Measurements from ENCODE around the gene POU2F2.
"Not testable (repeated sequence)": the region's sequence is repeated elsewhere in the genome, so short reads cannot be mapped to it uniquely, and the experiment has no call there.

Gene POU2F2

GRCh38 chr19:42048992-42049391 is 83.3 kb downstream of the POU2F2 start:
- no peak for TF ChIP-seq POLR2A (IDR thresholded peaks at IDR 0.05; ENCODE audit: low read depth, low read length)
- FAIRE-seq (no peak), DNase-seq (ENCODE audit: insufficient read length, low spot score) (no peak)

DNA sequence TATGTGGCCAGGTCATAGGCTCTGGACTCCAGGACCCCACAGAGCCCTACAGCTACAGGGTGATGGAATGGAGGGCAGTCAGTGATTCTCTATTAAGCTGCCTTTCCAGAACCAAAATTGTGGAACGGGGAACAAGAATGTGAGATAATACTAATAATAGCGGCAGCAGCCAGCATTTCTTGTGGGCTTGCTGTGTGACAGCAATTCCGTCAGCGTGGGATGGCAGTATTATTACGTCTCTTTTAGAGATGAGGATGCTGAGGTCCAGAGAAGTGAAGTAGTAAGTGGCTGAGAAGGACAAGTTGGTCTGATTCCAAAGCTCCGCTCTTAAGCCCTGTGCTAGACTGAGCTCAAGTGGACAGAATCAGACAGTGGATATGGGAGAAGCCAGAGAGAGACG is 86.7 kb downstream of the POU2F2 start:
- TF ChIP-seq POLR2A (IDR thresholded peaks at IDR 0.05; ENCODE audit: low read depth, low read length), result no peak

DNA sequence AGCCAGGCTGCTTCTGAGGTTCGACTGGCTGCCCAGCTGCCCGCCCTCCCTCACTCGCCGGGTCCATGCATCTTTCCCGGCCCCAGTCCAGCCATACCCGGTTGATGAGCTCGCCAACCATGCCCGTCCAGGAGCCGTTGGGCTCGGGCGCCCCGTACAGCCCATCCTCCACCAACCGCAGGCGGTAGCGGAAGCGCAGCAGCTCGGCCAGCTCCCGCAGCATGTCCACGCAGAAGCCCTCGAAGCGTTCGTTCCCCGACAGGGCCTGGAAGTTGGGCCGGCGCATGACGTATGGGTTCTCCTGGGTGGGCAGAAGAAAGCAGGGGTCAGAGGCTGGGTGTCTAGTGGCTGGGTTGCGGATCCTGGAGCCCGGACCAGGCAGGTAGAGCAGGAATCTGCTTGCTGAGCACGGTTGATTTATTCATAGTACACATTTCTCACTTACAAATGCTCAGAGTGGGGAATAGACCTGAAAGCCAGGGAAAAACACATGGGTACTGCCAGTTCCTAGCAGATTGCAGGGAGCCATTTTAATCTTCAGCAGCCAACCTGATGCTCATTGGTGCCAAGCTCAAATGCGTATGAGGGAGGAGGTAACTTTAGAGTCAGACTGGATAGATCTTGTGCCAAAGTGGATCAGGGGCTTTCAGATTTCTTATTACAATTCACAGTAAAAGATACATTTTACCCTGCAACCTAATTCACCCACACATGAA is 89.6 kb downstream of the POU2F2 start:
- no peak for DNase-seq (ENCODE audit: insufficient read length, low spot score)
- no peak for TF ChIP-seq POLR2A (IDR thresholded peaks at IDR 0.05; ENCODE audit: low read depth, low read length)

More for the DNA sequence above, 86.7 kb downstream of the POU2F2 start:
- DNase-seq (ENCODE audit: insufficient read length, low spot score) (no peak), FAIRE-seq (no peak)

DNA sequence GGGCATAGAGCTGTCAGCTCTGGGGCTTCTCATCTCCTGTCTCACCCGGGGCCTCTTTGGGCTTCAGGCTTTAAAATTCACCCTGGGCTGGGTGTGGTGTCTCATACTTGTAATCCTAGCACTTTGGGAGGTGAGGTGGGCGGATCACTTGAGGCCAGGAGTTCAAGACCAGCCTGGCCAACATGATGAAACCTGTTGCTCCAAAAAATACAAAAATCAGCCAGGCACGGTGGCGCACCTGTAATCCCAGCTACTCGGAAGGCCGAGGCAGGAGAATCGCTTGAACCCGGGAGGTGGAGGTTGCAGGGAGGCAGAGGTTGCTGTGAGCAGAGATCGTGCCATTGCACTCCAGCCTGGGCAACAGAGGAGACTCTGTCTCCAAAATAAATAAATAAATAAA is 91.8 kb downstream of the POU2F2 start:
- FAIRE-seq; DNase-seq (ENCODE audit: insufficient read length, low spot score): not testable (repeated sequence)

More for the DNA sequence above, 89.6 kb downstream of the POU2F2 start:
- no peak for FAIRE-seq

DNA sequence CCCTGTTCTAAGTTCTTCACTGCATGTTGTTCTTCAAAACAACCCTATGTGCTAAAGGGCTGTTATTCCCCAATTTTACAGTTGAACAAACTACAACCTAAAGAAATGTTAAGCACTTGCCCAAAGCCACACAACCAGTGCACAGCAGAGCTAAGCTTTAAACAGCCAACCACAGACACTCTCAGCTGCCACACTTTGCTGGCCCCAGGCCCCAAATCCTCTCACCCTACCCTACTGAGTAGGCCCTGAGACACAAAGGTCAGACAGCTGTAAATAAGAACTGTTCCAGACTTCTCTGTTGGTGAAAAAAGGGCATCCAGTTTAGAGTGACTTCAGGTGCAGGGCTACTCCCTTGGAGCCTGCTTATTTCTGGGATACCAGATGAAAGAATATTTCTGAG is 92.2 kb downstream of the POU2F2 start:
- DNase-seq (ENCODE audit: insufficient read length, low spot score), result no peak
- no peak for TF ChIP-seq POLR2A (IDR thresholded peaks at IDR 0.05; ENCODE audit: low read depth, low read length)
- FAIRE-seq, result no peak

DNA sequence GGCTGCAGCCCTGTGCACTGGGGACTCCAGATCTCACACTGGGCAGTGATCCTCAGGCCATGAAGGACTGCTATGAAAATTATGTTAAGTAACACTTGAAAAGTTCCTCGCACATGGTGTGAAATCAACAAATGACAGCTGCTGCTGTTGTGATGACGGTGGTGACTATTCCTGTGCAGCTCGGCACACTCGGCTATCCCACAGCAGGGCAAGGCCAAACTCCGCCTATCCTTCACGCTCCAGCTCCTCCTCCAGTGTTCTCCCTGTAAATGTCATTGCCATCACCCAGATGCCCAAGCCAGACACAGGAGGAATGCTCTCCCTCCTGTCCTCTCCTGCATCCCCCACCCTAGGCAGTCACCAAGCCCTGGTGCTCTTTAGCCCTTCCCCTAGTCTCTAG is 93.6 kb downstream of the POU2F2 start:
- TF ChIP-seq POLR2A (IDR thresholded peaks at IDR 0.05; ENCODE audit: low read depth, low read length), result no peak
- DNase-seq (ENCODE audit: insufficient read length, low spot score) (no peak), FAIRE-seq (no peak)

- FAIRE-seq (no peak), DNase-seq (ENCODE audit: insufficient read length, low spot score) (no peak)
- TF ChIP-seq POLR2A (IDR thresholded peaks at IDR 0.05; ENCODE audit: low read depth, low read length), result no peak
These were observed 94.6 kb downstream of the POU2F2 start for GRCh38 chr19:42037649-42038048.
